Measurements from ENCODE around the gene NPAS2. TPM values are rescaled to one million over a fixed set of nuclear protein-coding genes. Genes with fewer than 3 reads are reported as not detected.

NPAS2 gene
- polyA plus RNA-seq, 1 donor (not counting 4 experiments of a cell fraction or from before 2014, with no cell fraction given): 17.7 TPM

GRCh38 chr2:100786985-100787384, 33.0 kb upstream of the NPAS2 start:
- H4K20me1 ChIP-seq (ENCODE audit: control insufficient read depth, extremely low read depth, insufficient read depth, low read length): no peaks in the 10 kb centered on the region
- H3K4me2 ChIP-seq (ENCODE audit: control insufficient read depth, extremely low read depth, insufficient read depth, low read depth, low read length): peak overlapping the region; percentile 89
- no peaks in the 10 kb centered on the region for H3K9me1 ChIP-seq (ENCODE audit: control insufficient read depth, extremely low read depth, insufficient read depth, low read length)
- TF ChIP-seq EZH2 (IDR thresholded peaks at IDR 0.05; ENCODE audit: low read length) (no peak), CTCF (optimal IDR thresholded peaks at IDR 0.05 in 1 of 3, IDR thresholded peaks at IDR 0.05 in 1 of 3, conservative IDR thresholded peaks at IDR 0.05 in 1 of 3; ENCODE audit: extremely low read depth in 1 of 3, insufficient read depth in 2 of 3, low read length in 3 of 3) (no peak)
- H3K4me1 ChIP-seq (ENCODE audit: control insufficient read depth, extremely low read depth, insufficient read depth, low read length): peaks cover 19% of the 10 kb centered on the region
- H3K4me3 ChIP-seq (ENCODE audit: control insufficient read depth in 2 of 3, extremely low read depth in 1 of 3, insufficient read depth in 2 of 3, low read depth in 1 of 3, low read length in 3 of 3): no peak overlapping the region
- H3K27ac ChIP-seq (ENCODE audit: control insufficient read depth, insufficient read depth, low read length): peak overlapping the region; percentile 74
- dilution Hi-C loops (cut with MboI; ENCODE audit: extremely low pct_ligation_motif_present, low sequenced_read_pairs): no loop called here
- no peaks in the 10 kb centered on the region for H3K79me2 ChIP-seq (ENCODE audit: control insufficient read depth, insufficient read depth, low read length)
- no peaks in the 10 kb centered on the region for H3K27me3 ChIP-seq (ENCODE audit: control insufficient read depth, extremely low read depth, insufficient read depth, low read length)
- H3K36me3 ChIP-seq (ENCODE audit: control insufficient read depth in 2 of 2, extremely low read depth in 1 of 2, insufficient read depth in 2 of 2, low read length in 2 of 2): no peaks in the 10 kb centered on the region
- no peak overlapping the region for H3K9ac ChIP-seq (ENCODE audit: control insufficient read depth, extremely low read depth, insufficient read depth, low read length)
- no peak for DNase-seq (ENCODE audit: low read depth, low spot score)
- FAIRE-seq: peak; percentile 34
- no peak overlapping the region for H2AFZ ChIP-seq (ENCODE audit: control insufficient read depth, low read length)
- H3K9me3 ChIP-seq (ENCODE audit: control insufficient read depth, low read depth, low read length): no peaks in the 10 kb centered on the region

GRCh38 chr2:100789361-100789760, 30.6 kb upstream of the NPAS2 start:
- H3K9ac ChIP-seq (ENCODE audit: control insufficient read depth, extremely low read depth, insufficient read depth, low read length): no peak overlapping the region
- no peaks in the 10 kb centered on the region for H3K79me2 ChIP-seq (ENCODE audit: control insufficient read depth, insufficient read depth, low read length)
- no peaks in the 10 kb centered on the region for H3K27me3 ChIP-seq (ENCODE audit: control insufficient read depth, extremely low read depth, insufficient read depth, low read length)
- dilution Hi-C loops (cut with MboI; ENCODE audit: extremely low pct_ligation_motif_present, low sequenced_read_pairs): no loop called here
- H3K36me3 ChIP-seq (ENCODE audit: control insufficient read depth in 2 of 2, extremely low read depth in 1 of 2, insufficient read depth in 2 of 2, low read length in 2 of 2): no peaks in the 10 kb centered on the region
- H3K4me3 ChIP-seq (ENCODE audit: control insufficient read depth in 2 of 3, extremely low read depth in 1 of 3, insufficient read depth in 2 of 3, low read depth in 1 of 3, low read length in 3 of 3): no peak overlapping the region
- H4K20me1 ChIP-seq (ENCODE audit: control insufficient read depth, extremely low read depth, insufficient read depth, low read length): no peaks in the 10 kb centered on the region
- H3K4me2 ChIP-seq (ENCODE audit: control insufficient read depth, extremely low read depth, insufficient read depth, low read depth, low read length): no peak overlapping the region
- no peaks in the 10 kb centered on the region for H3K9me1 ChIP-seq (ENCODE audit: control insufficient read depth, extremely low read depth, insufficient read depth, low read length)
- H3K4me1 ChIP-seq (ENCODE audit: control insufficient read depth, extremely low read depth, insufficient read depth, low read length): peaks cover 19% of the 10 kb centered on the region
- no peak for FAIRE-seq
- DNase-seq (ENCODE audit: low read depth, low spot score): no peak
- no peak overlapping the region for H3K27ac ChIP-seq (ENCODE audit: control insufficient read depth, insufficient read depth, low read length)
- no peaks in the 10 kb centered on the region for H3K9me3 ChIP-seq (ENCODE audit: control insufficient read depth, low read depth, low read length)
- TF ChIP-seq EZH2 (IDR thresholded peaks at IDR 0.05; ENCODE audit: low read length) (no peak), CTCF (optimal IDR thresholded peaks at IDR 0.05 in 1 of 3, IDR thresholded peaks at IDR 0.05 in 1 of 3, conservative IDR thresholded peaks at IDR 0.05 in 1 of 3; ENCODE audit: extremely low read depth in 1 of 3, insufficient read depth in 2 of 3, low read length in 3 of 3) (no peak)
- no peak overlapping the region for H2AFZ ChIP-seq (ENCODE audit: control insufficient read depth, low read length)

Measured in keratinocyte (primary cell).